ENCODE results near the gene ANKRD52.

DNA sequence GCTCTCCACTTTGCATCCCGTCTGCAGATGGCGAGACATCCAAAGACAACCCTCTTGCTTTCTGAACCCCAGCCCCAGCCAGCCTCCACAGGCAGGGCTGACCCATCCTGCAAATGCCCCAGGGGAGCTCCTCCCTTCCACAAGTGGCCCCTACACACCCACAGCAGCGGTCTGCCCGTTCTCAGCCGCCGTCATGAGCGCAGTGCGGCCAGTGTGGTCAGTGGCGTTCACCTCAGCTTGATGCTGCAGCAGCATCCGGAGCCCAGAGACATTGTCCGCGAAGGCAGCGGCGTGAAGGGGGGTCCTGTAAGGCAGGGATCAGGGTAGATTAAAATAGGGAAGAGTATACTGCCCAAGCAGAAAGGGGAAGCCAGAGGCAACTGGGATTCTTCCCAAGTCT lies 13.7 kb downstream of the ANKRD52 start:
- TF ChIP-seq, protein P1, sequence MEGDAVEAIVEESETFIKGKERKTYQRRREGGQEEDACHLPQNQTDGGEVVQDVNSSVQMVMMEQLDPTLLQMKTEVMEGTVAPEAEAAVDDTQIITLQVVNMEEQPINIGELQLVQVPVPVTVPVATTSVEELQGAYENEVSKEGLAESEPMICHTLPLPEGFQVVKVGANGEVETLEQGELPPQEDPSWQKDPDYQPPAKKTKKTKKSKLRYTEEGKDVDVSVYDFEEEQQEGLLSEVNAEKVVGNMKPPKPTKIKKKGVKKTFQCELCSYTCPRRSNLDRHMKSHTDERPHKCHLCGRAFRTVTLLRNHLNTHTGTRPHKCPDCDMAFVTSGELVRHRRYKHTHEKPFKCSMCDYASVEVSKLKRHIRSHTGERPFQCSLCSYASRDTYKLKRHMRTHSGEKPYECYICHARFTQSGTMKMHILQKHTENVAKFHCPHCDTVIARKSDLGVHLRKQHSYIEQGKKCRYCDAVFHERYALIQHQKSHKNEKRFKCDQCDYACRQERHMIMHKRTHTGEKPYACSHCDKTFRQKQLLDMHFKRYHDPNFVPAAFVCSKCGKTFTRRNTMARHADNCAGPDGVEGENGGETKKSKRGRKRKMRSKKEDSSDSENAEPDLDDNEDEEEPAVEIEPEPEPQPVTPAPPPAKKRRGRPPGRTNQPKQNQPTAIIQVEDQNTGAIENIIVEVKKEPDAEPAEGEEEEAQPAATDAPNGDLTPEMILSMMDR (IDR thresholded peaks at IDR 0.05 in 2 of 3, conservative IDR thresholded peaks at IDR 0.05 in 1 of 3; ENCODE audit: control insufficient read depth in 2 of 3, extremely low read depth in 1 of 3, insufficient read depth in 1 of 3, low read depth in 3 of 3, low read length in 3 of 3) = no peak
- TF ChIP-seq ZNF274 (IDR thresholded peaks at IDR 0.05; ENCODE audit: insufficient read depth, insufficient read length) (no peak), CEBPB (IDR thresholded peaks at IDR 0.05; ENCODE audit: borderline replicate concordance in 1 of 2, low read depth in 2 of 2, low read length in 2 of 2) (no peak), EGR1 (IDR thresholded peaks at IDR 0.05; ENCODE audit: borderline replicate concordance in 1 of 2, low read depth in 2 of 2, low read length in 2 of 2) (no peak), ATF7 (IDR thresholded peaks at IDR 0.05; ENCODE audit: low read depth) (no peak), ZZZ3 (IDR thresholded peaks at IDR 0.05; ENCODE audit: control insufficient read depth, insufficient read length, low read depth) (no peak), BCL11A (IDR thresholded peaks at IDR 0.05; ENCODE audit: low read depth, low read length) (no peak), NR2C2 (IDR thresholded peaks at IDR 0.05; ENCODE audit: borderline replicate concordance, control insufficient read depth, insufficient read length, low read depth) (no peak), POLR2A (IDR thresholded peaks at IDR 0.05; ENCODE audit: low read depth, low read length) (no peak), TARDBP (IDR thresholded peaks at IDR 0.05; ENCODE audit: borderline replicate concordance) (no peak)
- TF ChIP-seq, protein P2, sequence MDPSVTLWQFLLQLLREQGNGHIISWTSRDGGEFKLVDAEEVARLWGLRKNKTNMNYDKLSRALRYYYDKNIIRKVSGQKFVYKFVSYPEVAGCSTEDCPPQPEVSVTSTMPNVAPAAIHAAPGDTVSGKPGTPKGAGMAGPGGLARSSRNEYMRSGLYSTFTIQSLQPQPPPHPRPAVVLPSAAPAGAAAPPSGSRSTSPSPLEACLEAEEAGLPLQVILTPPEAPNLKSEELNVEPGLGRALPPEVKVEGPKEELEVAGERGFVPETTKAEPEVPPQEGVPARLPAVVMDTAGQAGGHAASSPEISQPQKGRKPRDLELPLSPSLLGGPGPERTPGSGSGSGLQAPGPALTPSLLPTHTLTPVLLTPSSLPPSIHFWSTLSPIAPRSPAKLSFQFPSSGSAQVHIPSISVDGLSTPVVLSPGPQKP (IDR thresholded peaks at IDR 0.05; ENCODE audit: low read depth, low read length) = no peak

Measured in GM12878 (cell line).